LNCAP (cell line): ENCODE results near the gene CCL16.
A peak's percentile ranks its signal among the peaks of the same experiment; 100 is the strongest.

Experiments
- CTCF ChIP-seq: fragments of 450-650 bp; IDR thresholded peaks from 2 replicates; pipeline ENCODE4 v1.5.1; 2017; ENCODE audit warnings: mild to moderate bottlenecking

Gene CCL16

DNA sequence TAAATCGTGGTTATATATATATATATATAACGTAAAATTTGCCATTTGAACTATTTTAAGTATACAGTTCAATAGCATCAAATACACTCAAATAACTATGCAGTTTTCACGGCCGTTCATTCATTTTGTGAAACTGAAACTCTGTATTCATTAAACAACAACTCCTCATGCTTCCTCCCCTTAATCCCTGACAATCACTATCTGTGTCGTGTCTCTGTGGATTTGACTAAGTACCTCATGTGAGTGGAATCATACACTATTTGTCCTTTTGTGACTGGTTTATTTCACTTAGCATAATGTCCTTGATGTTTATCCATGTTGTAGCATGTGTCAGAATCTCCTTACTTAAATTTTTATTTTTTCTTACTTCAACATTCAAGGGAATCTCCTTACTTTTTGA, 33.6 kb upstream of the CCL16 start:
- no peak for TF ChIP-seq CTCF

DNA sequence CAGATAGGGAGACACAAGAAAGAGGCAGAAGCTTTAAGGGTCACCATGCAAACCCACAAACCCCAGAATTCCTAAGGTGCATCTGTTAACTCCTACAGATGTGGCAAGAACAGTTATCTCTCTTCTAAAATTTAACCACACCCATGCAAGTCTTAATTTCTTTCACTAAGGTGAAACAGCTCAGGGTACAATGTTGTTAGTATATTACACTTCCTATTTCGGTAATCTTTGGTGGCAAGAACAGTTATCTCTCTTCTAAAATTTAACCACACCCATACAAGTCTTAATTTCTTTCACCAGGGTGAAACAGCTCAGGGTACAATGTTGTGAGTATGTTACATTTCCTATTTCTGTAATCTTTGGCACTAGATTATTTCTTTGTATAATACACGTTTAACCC, 29.9 kb upstream of the CCL16 start:
- no peak for TF ChIP-seq CTCF

DNA sequence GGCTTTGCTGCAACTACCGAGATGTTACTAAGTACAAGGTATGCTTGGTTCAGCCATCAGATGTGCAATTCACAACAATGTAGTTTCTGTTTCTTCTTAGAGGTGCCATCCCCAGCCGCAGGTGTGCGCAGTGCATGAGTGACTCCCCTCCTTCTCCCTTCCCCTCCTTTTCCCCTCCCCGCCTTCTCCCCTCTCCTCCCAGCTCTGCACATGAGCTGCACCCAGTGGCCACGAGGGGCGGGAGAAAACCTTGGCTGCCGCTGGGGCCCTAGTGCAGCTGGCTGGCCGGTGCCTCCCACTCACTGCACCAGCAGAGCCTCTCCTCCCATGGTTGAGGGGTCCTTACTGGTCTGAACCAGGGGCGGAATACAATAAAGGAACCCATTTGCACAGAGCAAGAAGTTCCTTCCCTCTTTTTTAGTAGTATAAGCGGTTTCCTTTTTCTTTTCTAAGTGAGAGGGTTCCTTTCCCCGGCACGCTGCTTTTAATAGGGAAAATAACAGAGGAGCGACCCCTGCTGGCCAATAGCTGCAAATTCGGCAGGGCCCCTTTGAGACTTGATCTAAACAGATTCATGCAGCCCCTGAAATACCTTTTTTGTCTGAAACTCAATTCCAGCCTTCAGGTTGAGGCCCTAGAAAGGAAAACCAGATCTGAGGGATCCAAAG, 27.8 kb upstream of the CCL16 start:
- peak; percentile 56 for TF ChIP-seq CTCF

DNA sequence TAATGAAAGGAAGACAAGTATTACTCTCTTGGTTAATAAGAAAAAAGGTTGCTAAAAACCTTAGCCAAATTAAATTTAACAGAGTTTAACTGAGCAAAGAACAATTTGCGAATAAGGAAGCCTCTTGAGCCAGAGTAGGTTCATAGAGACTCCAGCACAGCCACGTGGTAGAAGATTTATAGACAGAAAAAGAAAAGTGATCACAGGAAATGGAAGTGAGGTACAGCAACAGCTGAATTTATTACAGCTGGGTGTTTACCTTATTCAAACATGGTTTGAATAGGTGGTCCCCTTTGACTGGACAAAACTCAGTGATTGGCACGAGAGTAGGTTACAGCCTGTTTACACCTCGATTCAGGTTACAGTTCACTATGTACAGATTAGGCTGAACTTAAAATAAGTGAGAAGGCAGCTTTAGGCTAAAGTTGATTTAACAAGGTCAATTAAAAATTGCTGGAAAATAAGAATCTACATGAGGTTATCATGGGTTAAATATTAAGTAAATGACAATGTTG, 23.4 kb upstream of the CCL16 start:
- no peak for TF ChIP-seq CTCF

DNA sequence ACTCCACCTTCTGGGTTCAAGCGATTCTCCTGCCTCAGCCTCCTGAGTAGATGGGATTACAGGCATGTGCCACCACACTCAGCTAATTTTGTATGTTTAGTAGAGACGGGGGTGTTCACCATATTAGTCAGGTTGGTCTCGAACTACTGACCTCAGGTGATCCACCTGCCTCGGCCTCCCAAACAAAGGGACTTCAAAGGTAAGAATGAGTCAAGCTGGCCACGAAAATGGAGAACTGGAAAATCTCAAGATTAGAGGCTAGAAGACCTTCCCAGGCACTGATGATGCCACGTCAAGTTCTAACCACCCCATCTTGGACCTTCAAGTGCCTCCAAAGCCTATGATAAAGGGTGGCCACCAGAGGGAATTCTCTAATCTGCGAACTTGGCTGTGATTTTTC, 21.3 kb upstream of the CCL16 start:
- TF ChIP-seq CTCF, result no peak

DNA sequence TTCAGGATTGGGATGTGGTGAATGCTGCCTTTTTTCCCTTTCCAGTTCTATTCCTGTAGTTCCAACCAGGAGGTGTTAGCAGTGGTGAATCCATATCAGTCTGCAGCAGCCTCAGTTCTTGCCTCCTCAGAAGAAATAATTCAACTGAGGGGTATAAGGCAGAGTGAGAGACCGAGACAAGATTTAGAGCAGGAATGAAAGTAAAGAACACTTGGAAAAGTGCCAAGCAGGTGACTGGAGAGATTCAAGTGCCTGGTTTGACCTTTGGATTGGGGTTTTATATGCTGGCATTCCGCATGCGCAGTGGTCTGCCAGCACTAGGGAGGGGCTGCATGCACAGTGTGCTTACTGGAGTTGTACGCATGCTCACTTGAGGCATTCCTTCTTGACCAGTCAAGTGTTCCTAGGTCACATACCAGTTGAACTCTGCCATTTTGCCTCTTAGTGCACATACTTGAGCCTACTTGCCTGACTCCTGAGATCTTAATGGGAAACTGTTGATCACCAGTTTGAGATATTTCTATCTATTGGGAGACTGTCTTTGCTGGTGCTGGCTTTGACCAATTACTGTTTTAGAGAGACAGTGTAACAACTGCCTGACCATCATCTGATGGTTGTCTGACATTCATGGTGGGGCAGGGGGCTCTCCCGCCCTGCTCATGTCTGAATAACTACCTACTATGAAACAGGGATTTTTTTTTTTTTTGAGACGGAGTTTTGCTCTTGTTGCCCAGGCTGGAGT, 20.7 kb upstream of the CCL16 start:
- no peak for TF ChIP-seq CTCF

DNA sequence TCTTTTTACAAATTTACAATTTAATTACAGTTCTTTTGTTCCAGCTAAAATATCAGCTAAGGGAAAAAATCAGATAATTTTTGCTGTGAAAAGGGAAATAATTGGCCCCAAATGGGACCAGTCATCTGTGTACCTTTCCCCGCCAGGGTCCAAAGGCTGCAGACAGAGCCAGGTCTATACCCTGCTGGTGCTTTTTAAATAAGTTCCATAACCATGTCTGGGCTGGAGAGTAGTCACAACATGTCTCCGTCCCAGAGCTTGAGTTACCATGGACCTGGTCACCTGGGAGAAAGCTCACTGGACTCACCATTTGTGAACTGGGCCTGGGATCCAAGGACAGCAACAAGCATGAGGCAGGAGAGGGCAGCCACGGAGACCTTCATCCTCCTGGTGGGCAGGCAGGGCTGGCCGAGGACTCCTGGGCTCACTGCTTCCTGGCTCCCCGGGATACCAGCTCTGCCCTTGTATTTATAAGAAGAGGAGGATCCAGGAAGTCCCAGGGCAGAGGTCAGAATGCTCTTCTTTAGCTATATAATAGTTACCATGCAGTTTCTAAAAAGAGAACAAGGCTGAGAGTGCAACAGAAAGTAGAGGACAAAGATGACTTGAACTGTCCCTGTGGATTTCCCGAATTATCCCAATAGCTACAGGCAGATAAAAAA, 19.9 kb upstream of the CCL16 start, which contains the start of gene CCL15:
CCL15 (minus strand) TSS at position 444 of the 662 bp plus-strand sequence; CDS start at position 383, 61 bp downstream.
- TF ChIP-seq CTCF, result no peak
